ENCODE measurements around the gene CGNL1.

GRCh38 chr15:57516327-57517029 is 140.2 kb downstream of the CGNL1 start:
- TF ChIP-seq CTCF (IDR thresholded peaks at IDR 0.05) (no peak), POLR2A (IDR thresholded peaks at IDR 0.05) (no peak)
